ENCODE data around the gene BEAN1. TPM values are rescaled to one million over a fixed set of nuclear protein-coding genes. Genes with fewer than 3 reads are reported as not detected.
A peak's percentile ranks its signal among the peaks of the same experiment; 100 is the strongest.

Gene BEAN1
- total and polyA plus RNA-seq, 9 of the 15 experiments (the other 6 are each of a cell fraction or from before 2014, with no cell fraction given), result not detected

GRCh38 chr16:66408163-66409048 is 18.7 kb upstream of the BEAN1 start (continued):
- TF ChIP-seq TFE3 (CRISPR knock-in tag; IDR thresholded peaks at IDR 0.05), result no peak
- TF ChIP-seq SIX5 (IDR thresholded peaks at IDR 0.05; ENCODE audit: borderline replicate concordance in 1 of 2, insufficient read depth in 1 of 2, low read depth in 1 of 2, low read length in 2 of 2), result no peak
- TF ChIP-seq ZNF431 (CRISPR knock-in tag; IDR thresholded peaks at IDR 0.05), result no peak
- peak; percentile 71 for TF ChIP-seq ZBTB40 (IDR thresholded peaks at IDR 0.05)
- TF ChIP-seq ZBTB40 (CRISPR knock-in tag; IDR thresholded peaks at IDR 0.05), result no peak
- no peak for TF ChIP-seq ZNF699 (CRISPR knock-in tag; IDR thresholded peaks at IDR 0.05; ENCODE audit: insufficient replicate concordance)
- TF ChIP-seq MAFF (IDR thresholded peaks at IDR 0.05; ENCODE audit: low read length), result no peak
- peak; percentile 79 for TF ChIP-seq GABPA (tag; conservative IDR thresholded peaks at IDR 0.05; ENCODE audit: low read depth)
- TF ChIP-seq ZSCAN32 (CRISPR knock-in tag; IDR thresholded peaks at IDR 0.05), result no peak
- TF ChIP-seq ARNT (IDR thresholded peaks at IDR 0.05), result no peak
- TF ChIP-seq ESRRA (IDR thresholded peaks at IDR 0.05; ENCODE audit: borderline replicate concordance, low read depth), result no peak
- no peak for TF ChIP-seq TCF7 (IDR thresholded peaks at IDR 0.05; ENCODE audit: borderline replicate concordance)
- TF ChIP-seq EP300 (IDR thresholded peaks at IDR 0.05; ENCODE audit: low read length), result no peak
- TF ChIP-seq ZNF263 (CRISPR knock-in tag; IDR thresholded peaks at IDR 0.05; ENCODE audit: borderline replicate concordance), result peak; percentile 16; the same call in 1 of the 2 replicates
- TF ChIP-seq, protein P1, sequence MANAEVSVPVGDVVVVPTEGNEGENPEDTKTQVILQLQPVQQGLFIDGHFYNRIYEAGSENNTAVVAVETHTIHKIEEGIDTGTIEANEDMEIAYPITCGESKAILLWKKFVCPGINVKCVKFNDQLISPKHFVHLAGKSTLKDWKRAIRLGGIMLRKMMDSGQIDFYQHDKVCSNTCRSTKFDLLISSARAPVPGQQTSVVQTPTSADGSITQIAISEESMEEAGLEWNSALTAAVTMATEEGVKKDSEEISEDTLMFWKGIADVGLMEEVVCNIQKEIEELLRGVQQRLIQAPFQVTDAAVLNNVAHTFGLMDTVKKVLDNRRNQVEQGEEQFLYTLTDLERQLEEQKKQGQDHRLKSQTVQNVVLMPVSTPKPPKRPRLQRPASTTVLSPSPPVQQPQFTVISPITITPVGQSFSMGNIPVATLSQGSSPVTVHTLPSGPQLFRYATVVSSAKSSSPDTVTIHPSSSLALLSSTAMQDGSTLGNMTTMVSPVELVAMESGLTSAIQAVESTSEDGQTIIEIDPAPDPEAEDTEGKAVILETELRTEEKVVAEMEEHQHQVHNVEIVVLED (CRISPR knock-in tag; IDR thresholded peaks at IDR 0.05), result no peak

All from K562 (cell line).